Sigmoid colon (tissue), 4 donors: ENCODE results near the gene ATXN10.

Experiments
- POLR2A ChIP-seq, 2 donors: fragments of 450-650 bp; IDR thresholded peaks; one replicate each; pipeline ENCODE4 v1.6.1; 2016; ENCODE audit warnings: antibody characterized with exemption in 2 of 2, mild to moderate bottlenecking in 2 of 2, moderate library complexity in 2 of 2
- POLR2AphosphoS5 ChIP-seq, 4 donors: sonication (generic); formaldehyde crosslinking; IDR thresholded peaks; one replicate each; pipeline ENCODE4 v1.6.1; 2017; ENCODE audit warnings: antibody characterized with exemption in 4 of 4
- TF ChIP-seq, protein P1 (sequence below), 4 experiments: fragments of 450-650 bp in 3 of 4; fragments of 200-600 bp in 1 of 4; IDR thresholded peaks; one replicate each; pipeline ENCODE4 v1.5.1; 2016 to 2019; ENCODE audit warnings: antibody characterized with exemption in 4 of 4, mild to moderate bottlenecking in 3 of 4, moderate library complexity in 2 of 4

DNA sequence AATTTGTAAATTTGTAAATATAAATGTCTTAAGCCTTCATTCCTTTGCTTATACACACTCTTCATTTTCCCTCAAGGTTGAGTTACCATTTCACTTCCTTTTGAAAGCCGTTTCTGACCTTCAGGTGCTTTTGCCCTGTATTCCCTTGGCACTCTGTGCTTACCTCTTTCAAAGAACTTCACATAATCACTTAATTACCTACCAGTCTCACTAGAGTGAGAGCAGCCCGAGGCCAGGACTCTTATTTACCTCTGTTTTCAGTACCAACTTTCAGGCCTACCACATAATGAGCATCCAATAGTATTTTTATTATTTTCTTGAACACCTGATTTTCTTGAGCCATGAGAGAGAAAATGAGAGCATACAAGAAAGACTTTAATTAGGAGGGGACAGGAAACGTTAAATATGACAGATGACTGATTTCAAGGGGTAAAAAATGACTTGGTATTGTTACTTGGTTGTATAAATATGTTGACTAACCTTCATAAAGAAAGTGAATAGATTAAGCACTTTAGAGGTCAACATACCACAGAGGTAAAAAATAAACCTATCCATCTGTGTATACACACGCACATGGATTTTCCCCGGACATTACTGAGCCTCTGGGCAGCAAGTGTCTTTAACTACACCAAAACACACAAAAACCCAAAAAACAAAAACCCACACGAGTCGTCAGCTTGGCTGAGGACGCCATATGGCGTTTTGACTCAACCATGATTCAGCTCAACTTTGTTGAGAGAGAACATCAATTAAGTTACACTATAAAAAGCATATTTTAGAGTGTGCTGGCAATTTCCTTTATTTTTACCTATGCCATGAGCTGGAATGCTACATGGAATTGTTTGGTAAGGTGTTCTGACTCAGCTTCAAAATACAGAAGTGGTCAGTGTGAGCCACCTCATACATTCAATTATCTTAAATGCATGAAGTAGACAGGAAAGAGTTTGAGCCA lies 7.6 kb downstream of the ATXN10 start:
- TF ChIP-seq, protein P1, sequence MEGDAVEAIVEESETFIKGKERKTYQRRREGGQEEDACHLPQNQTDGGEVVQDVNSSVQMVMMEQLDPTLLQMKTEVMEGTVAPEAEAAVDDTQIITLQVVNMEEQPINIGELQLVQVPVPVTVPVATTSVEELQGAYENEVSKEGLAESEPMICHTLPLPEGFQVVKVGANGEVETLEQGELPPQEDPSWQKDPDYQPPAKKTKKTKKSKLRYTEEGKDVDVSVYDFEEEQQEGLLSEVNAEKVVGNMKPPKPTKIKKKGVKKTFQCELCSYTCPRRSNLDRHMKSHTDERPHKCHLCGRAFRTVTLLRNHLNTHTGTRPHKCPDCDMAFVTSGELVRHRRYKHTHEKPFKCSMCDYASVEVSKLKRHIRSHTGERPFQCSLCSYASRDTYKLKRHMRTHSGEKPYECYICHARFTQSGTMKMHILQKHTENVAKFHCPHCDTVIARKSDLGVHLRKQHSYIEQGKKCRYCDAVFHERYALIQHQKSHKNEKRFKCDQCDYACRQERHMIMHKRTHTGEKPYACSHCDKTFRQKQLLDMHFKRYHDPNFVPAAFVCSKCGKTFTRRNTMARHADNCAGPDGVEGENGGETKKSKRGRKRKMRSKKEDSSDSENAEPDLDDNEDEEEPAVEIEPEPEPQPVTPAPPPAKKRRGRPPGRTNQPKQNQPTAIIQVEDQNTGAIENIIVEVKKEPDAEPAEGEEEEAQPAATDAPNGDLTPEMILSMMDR (IDR thresholded peaks at IDR 0.05), result no peak
- TF ChIP-seq POLR2AphosphoS5 (IDR thresholded peaks at IDR 0.05), result no peak
- TF ChIP-seq POLR2A (IDR thresholded peaks at IDR 0.05), result no peak
